Astrocyte of the spinal cord (primary cell): ENCODE results near the gene EHD1.

ENCODE experiments used
- DNase-seq: peaks from one replicate; pipeline ENCODE4 v3.0.0; 2011; ENCODE audit warnings: low read depth, low spot score
- H3K4me3 ChIP-seq: 2 replicates; pipeline ENCODE4 v1.5.1; 2011; ENCODE audit warnings: low read depth, mild to moderate bottlenecking, low read length, moderate library complexity
- CTCF ChIP-seq: IDR thresholded peaks from 2 replicates; pipeline ENCODE4 v1.5.1; 2012; ENCODE audit warnings: low read depth, mild to moderate bottlenecking, low read length, inconsistent platforms
- in situ Hi-C: cut with HindIII; loops from 2 replicates; pipeline ENCODE4 v1.10.0; 2017; ENCODE audit warnings: low sequenced_read_pairs

The EHD1 gene

GRCh38 chr11:64862987-64863390 lies 15.4 kb downstream of the EHD1 start:
- TF ChIP-seq CTCF, result no peak
- DNase-seq, result no peak
- in situ Hi-C loops, result no loop called here
- H3K4me3 ChIP-seq, result no peak overlapping the region

GRCh38 chr11:64861227-64861975 lies 17.0 kb downstream of the EHD1 start:
- no peak for DNase-seq
- H3K4me3 ChIP-seq, result no peak overlapping the region
- TF ChIP-seq CTCF, result no peak
- in situ Hi-C loops, result no loop called here

DNA sequence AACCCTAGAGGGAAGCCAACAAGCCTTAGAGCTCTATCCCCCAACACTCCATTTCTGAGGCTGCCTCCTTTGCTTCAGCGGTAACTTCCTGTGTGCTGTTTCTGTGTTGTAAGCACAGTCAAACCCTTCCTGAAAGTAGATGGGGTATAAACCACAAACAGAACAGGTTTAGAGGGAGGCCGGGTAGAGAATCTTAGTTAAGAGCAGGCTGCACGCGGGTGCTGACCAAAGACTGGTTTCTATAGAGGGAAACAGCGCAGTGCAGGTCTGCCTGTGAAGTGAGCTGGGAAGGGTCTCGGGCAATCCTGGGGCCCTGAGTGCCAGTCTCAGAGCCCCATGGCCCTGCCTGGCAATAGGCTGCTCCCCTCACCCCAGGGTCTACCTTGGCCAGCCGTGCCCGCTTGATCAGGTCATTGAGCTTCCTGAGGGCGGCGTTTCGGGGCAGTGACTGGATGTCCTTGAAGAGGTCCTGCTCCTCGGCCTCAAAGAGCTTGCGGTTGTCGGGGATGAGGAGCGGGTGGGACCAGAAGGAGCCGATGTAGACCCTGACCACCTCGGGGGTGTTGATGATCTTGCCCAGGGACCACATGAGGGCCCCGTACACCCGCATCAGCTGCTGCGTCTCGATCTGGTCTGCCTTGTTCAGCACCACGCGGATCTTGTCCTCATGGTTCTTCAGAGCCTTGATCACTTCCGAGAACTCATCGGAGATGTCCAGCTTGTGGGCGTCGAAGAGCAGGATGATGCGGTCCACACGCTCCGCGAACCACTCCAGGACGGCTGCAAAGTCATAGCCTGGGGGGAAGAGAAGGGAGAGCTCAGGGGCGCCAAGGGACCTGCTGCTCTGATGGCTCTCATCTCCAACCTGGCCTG lies 18.6 kb downstream of the EHD1 start:
- no peak for DNase-seq
- in situ Hi-C loops, result no loop called here

GRCh38 chr11:64858467-64859263 lies 19.8 kb downstream of the EHD1 start:
- no peak overlapping the region for H3K4me3 ChIP-seq
- DNase-seq, result no peak
- no peak for TF ChIP-seq CTCF
- in situ Hi-C loops, result no loop called here

More for the DNA sequence above, 18.6 kb downstream of the EHD1 start:
- no peak for TF ChIP-seq CTCF
- no peak overlapping the region for H3K4me3 ChIP-seq

- in situ Hi-C loops, result no loop called here
- no peak overlapping the region for H3K4me3 ChIP-seq
- TF ChIP-seq CTCF, result no peak
- DNase-seq, result no peak
Measured at GRCh38 chr11:64857485-64857884, 20.9 kb downstream of the EHD1 start.
